Suprapubic skin (tissue), 4 donors: ENCODE measurements around the gene SCAPER. TPM values are rescaled to one million over a fixed set of nuclear protein-coding genes. Genes with fewer than 3 reads are reported as not detected.
"Not testable (repeated sequence)": the region's sequence is repeated elsewhere in the genome, so short reads cannot be mapped to it uniquely, and the experiment has no call there.

Source experiments
- DNase-seq, 2 donors: peaks; one replicate each; pipeline ENCODE4 v3.0.0-alpha.2; 2019; ENCODE audit warnings: low spot score in 2 of 2
- H3K27ac ChIP-seq: fragments of 200-600 bp; sonication (generic); one replicate; pipeline ENCODE4 v1.5.1; 2019
- H3K27me3 ChIP-seq: fragments of 200-600 bp; sonication (generic); one replicate; pipeline ENCODE4 v1.5.1; 2019
- H3K36me3 ChIP-seq: fragments of 200-600 bp; sonication (generic); one replicate; pipeline ENCODE4 v1.5.1; 2019
- H3K4me1 ChIP-seq: fragments of 200-600 bp; sonication (generic); one replicate; pipeline ENCODE4 v1.5.1; 2019
- H3K4me3 ChIP-seq: fragments of 200-600 bp; sonication (generic); one replicate; pipeline ENCODE4 v1.5.1; 2019; ENCODE audit warnings: mild to moderate bottlenecking
- H3K9me3 ChIP-seq: fragments of 200-600 bp; sonication (generic); one replicate; pipeline ENCODE4 v1.5.1; 2019
- CTCF ChIP-seq, 2 donors: fragments of 200-600 bp in 1 of 2; fragments of 450-650 bp in 1 of 2; sonication (generic) in 1 of 2; IDR thresholded peaks; one replicate each; pipeline ENCODE4 v1.5.1; 2016 to 2019; ENCODE audit warnings: antibody characterized with exemption in 2 of 2, mild to moderate bottlenecking in 1 of 2, moderate library complexity in 1 of 2
- EP300 ChIP-seq: sonication (generic); formaldehyde crosslinking; IDR thresholded peaks from one replicate; pipeline ENCODE4 v1.6.1; 2017; ENCODE audit warnings: antibody characterized with exemption
- POLR2A ChIP-seq, 2 donors: fragments of 450-650 bp; IDR thresholded peaks; one replicate each; pipeline ENCODE4 v1.6.1; 2017; ENCODE audit warnings: antibody characterized with exemption in 2 of 2, mild to moderate bottlenecking in 2 of 2, moderate library complexity in 2 of 2
- POLR2AphosphoS5 ChIP-seq, 3 donors: sonication (generic); formaldehyde crosslinking; IDR thresholded peaks; one replicate each; pipeline ENCODE4 v1.6.1; 2017; ENCODE audit warnings: antibody characterized with exemption in 3 of 3
- WGBS: methylation state at CpG from one replicate; pipeline ENCODE4 v1.1.5; 2018; 5-methylcytosine and 5-hydroxymethylcytosine counted together
- total RNA-seq, 4 donors: library from RNA; depleted of rRNA; stranded (reverse); fragments of >200 nt; gene quantifications; one replicate each; pipeline ENCODE4 v1.1.0, GENCODE V29; 2016

The SCAPER gene
- total RNA-seq, 4 donors from 2014 or later, result 26.3 to 61.4 (median 37.3) TPM

- DNase-seq, result no peak
These were observed 40.6 kb downstream of the SCAPER start for GRCh38 chr15:76864586-76864985.

GRCh38 chr15:76863693-76864092 lies 41.4 kb downstream of the SCAPER start:
- no peak for DNase-seq
- WGBS, result 91% methylated on average over 2 of the region's 2 CpGs

More at GRCh38 chr15:76864586-76864985, 40.6 kb downstream of the SCAPER start:
- Histone ChIP-seq H3K9me3 (no peaks in the 10 kb centered on the region), H3K4me3 (no peak overlapping the region), H3K4me1 (no peaks in the 10 kb centered on the region), H3K27ac (no peak overlapping the region), H3K27me3 (no peaks in the 10 kb centered on the region), H3K36me3 (no peaks in the 10 kb centered on the region)
- no peak for TF ChIP-seq EP300
- TF ChIP-seq CTCF (IDR thresholded peaks at IDR 0.05), result no peak
- no peak for TF ChIP-seq POLR2AphosphoS5 (IDR thresholded peaks at IDR 0.05)
- TF ChIP-seq POLR2A (IDR thresholded peaks at IDR 0.05), result no peak

GRCh38 chr15:76863123-76863522 lies 42.0 kb downstream of the SCAPER start:
- DNase-seq, result no peak
- TF ChIP-seq POLR2A (IDR thresholded peaks at IDR 0.05) (no peak), EP300 (no peak), CTCF (IDR thresholded peaks at IDR 0.05) (no peak), POLR2AphosphoS5 (IDR thresholded peaks at IDR 0.05) (no peak)
- 68% methylated on average over 4 of the region's 4 CpGs for WGBS
- no peak overlapping the region for H3K27ac ChIP-seq
- H3K27me3 ChIP-seq, result no peaks in the 10 kb centered on the region
- no peaks in the 10 kb centered on the region for H3K36me3 ChIP-seq
- H3K9me3 ChIP-seq, result no peaks in the 10 kb centered on the region
- no peak overlapping the region for H3K4me3 ChIP-seq
- H3K4me1 ChIP-seq, result no peaks in the 10 kb centered on the region

More at GRCh38 chr15:76863693-76864092, 41.4 kb downstream of the SCAPER start:
- H3K27me3 ChIP-seq, result no peaks in the 10 kb centered on the region
- no peaks in the 10 kb centered on the region for H3K4me1 ChIP-seq
- H3K27ac ChIP-seq, result no peak overlapping the region
- no peaks in the 10 kb centered on the region for H3K9me3 ChIP-seq
- no peak overlapping the region for H3K4me3 ChIP-seq
- no peaks in the 10 kb centered on the region for H3K36me3 ChIP-seq
- TF ChIP-seq EP300, result no peak
- no peak for TF ChIP-seq POLR2A (IDR thresholded peaks at IDR 0.05)
- no peak for TF ChIP-seq POLR2AphosphoS5 (IDR thresholded peaks at IDR 0.05)
- TF ChIP-seq CTCF (IDR thresholded peaks at IDR 0.05), result no peak

- WGBS, result 84% methylated on average over 4 of the region's 4 CpGs
- no peaks in the 10 kb centered on the region for H3K36me3 ChIP-seq
- no peak for DNase-seq
- no peak for TF ChIP-seq EP300
- no peak for TF ChIP-seq POLR2AphosphoS5 (IDR thresholded peaks at IDR 0.05)
- TF ChIP-seq POLR2A (IDR thresholded peaks at IDR 0.05), result no peak
- TF ChIP-seq CTCF (IDR thresholded peaks at IDR 0.05), result no peak
- H3K4me3 ChIP-seq, result no peak overlapping the region
- H3K27me3 ChIP-seq, result no peaks in the 10 kb centered on the region
- no peak overlapping the region for H3K27ac ChIP-seq
- H3K9me3 ChIP-seq, result no peaks in the 10 kb centered on the region
- H3K4me1 ChIP-seq, result no peaks in the 10 kb centered on the region
These were observed 43.2 kb downstream of the SCAPER start for GRCh38 chr15:76861815-76862397.

- no peak for TF ChIP-seq CTCF (IDR thresholded peaks at IDR 0.05)
- no peak for TF ChIP-seq POLR2A (IDR thresholded peaks at IDR 0.05)
- TF ChIP-seq EP300, result no peak
- no peak for TF ChIP-seq POLR2AphosphoS5 (IDR thresholded peaks at IDR 0.05)
- Histone ChIP-seq H3K9me3 (no peaks in the 10 kb centered on the region), H3K4me1 (no peaks in the 10 kb centered on the region), H3K27ac (no peak overlapping the region), H3K27me3 (no peaks in the 10 kb centered on the region), H3K4me3 (no peak overlapping the region), H3K36me3 (peaks cover 4% of the 10 kb centered on the region)
- no peak for DNase-seq
These were observed 44.9 kb downstream of the SCAPER start for GRCh38 chr15:76860201-76860600.

- H3K9me3 ChIP-seq, result peaks cover 11% of the 10 kb centered on the region
- H3K4me3 ChIP-seq, DNase-seq, H3K27me3 ChIP-seq, H3K4me1 ChIP-seq, H3K27ac ChIP-seq: not testable (repeated sequence)
- peaks cover 30% of the 10 kb centered on the region for H3K36me3 ChIP-seq
These were observed 54.8 kb downstream of the SCAPER start for GRCh38 chr15:76850367-76850766.
